GM21717 (cell line): Measurements from ENCODE around the gene WLS.

Source experiments
- ATAC-seq: cut with Tn5 transposase; IDR thresholded peaks from one replicate; pipeline ENCODE4 v1.9.1; 2021; ENCODE audit warnings: mild to moderate bottlenecking, moderate library complexity; ENCODE audit not compliant: unreplicated experiment

The WLS gene

GRCh38 chr1:68142036-68142435, 90.3 kb downstream of the WLS start:
- no peak for ATAC-seq

DNA sequence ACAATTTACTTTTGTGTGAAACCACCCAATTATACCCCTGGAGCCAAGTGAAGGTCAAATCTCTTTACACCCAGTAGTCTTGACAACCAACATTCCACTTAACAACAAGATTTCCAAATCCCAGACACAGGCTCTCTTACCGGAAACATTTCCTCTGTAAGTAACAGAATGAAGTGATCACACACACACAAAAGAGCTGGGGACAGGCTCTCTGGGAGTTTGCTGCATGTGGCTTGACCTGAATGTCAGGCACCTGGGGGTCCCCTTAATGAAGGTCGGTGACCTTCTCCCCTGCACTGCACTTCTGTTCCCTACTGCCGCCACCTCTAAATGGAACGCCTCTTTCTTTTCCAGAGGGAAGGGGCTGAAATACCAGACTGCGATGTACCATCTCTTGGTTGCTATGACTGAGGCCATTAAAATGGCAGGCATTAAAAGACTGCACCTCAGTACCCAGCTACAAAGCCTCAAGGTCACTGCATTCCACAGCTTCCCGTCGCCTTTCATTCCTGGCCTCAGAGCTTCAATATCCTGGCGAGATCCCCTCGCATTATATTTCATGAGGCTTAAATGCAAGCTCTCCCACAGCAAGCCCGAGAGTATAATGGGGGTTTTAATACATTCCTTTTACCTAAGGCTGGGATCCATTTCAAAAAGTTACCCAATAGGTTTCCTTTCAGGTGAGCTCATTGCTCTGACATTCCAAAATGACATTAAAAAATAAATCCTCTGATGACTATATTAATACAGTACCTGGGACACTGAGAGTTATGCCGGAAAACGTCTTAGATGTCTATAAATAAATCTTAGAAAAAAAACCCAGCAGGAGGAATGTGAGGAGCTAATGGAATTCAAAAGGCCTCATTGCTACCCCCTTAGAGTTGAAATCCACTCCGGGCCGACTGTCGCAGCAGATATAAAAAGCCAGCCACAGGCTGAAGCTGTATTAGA, 91.0 kb downstream of the WLS start:
- ATAC-seq = no peak

- ATAC-seq = no peak
These were observed 91.8 kb downstream of the WLS start for GRCh38 chr1:68140536-68140935.

- ATAC-seq = no peak
These were observed 96.1 kb downstream of the WLS start for GRCh38 chr1:68136187-68136586.

GRCh38 chr1:68132426-68133130, 99.7 kb downstream of the WLS start:
- ATAC-seq = no peak

DNA sequence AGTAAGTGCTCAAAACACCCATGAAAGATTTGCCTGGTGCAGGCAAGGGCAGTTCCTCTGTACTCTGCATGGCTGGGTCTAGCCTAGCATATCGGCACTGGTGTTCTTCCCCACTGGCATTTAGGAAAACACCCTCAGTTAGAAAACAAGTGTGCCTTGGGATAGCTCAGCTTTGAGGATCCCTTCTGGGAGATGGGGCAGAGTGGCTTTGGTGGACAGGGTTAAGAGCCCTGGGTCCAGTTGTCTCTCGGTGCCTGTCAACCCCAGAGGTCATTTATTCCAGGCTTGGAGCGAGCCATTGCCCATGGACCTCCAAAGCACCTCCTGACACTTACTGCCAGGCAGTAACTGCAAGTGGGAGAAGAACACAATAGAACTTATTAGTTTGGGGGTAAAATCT, 101.1 kb downstream of the WLS start:
- ATAC-seq = no peak

DNA sequence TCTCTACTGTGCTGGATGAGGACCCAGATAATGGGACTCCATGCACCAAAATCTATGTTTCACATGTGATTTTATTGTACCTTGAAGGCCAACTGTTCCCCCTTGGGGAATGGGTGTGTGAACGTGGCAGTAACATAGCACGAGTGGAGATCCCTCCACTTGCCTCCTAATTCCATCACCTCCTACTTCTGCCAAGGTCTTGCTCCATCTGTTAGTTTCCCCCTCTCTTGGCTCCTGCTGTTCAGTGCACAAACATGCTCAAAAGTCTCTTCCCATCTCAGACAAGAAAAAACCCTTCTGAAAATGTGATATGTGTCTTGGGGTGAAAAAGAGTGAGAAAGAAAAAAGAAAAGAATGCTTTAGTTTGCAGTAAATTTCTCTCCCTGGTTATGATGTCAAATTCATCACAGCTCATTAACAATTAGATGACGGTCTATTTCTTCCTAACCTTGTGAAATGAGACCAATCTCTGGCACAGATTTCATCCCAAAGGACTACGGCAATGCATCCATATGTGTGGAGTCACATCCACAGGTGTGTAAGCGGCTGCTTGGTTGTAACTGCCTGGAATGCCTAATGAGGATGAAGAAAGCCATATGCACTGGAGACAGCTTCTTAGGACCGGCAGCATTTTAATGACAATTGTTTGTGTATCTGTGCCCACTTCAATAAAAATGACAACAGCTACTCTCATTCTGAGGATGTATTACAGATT, 102.6 kb downstream of the WLS start:
- no peak for ATAC-seq

DNA sequence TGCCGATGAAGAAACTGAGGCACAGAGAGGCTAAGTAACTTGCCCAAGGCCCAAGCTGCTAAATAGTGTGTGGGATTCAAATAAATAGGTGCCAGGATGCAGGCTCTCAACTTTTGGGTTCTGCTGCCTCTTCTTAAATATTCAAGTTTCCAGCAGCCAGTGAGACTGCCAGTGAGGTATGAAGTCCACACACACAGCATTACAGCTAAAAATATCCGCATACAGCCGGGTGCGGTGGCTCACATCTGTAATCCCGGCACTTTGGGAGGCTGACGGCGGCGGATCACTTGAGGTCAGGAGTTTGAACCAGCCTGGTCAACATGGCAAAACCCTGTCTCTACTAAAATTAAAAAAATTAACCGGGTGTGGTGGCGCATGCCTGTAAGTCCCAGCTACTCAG, 103.5 kb downstream of the WLS start:
- ATAC-seq = no peak

- no peak for ATAC-seq
These were observed 104.2 kb downstream of the WLS start for GRCh38 chr1:68128157-68128556.

DNA sequence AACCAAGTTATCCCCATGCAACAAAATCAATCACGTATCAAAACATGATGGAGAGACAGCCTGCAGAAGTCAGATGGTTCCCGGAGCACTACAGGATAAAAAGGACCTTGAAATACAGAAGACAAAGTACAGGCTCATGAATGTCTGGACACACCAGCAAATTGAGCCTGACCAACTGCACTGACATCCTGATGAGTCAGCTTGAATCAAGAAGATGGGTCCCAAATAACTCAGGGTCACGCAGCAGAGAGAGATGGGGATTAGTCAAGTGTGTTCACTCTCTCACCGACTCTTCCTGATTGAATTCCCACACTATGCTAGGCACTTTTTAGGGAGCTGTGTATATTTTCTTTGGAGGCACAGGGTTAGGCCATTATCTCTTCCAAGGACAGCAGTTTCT, 110.8 kb downstream of the WLS start:
- no peak for ATAC-seq

DNA sequence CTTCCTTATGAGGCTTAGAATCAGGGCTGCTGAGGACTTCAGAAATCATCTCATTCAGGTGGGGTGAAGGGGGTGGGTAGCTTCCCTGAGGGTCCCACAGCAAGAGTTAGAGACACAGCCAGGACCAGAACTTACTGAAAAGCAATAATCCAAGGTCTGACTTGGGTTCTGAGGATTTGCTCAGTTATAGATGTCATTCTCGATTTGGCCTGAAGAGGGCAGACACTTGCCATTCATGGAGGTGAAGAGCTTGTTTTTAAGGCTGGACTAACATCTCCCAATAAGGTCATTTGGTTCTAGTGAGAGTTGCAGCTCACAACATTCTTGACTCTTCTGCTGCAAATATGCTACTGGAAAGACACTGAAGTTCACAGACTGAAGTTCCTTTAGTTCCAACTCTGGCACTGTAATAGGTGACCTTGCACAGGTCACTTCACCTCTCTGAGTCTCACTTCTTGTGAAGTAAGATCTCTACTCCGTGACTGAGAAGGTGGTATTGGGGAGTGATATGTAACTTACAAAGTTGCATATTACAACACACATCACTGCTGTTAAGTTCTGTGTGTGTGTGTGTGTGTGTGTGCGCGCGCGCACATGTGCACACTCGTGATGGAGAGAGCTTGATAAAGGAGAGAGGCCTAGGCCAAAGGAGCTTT, 112.1 kb downstream of the WLS start:
- peak; percentile 77 for ATAC-seq

- no peak for ATAC-seq
These were observed 112.9 kb downstream of the WLS start for GRCh38 chr1:68119445-68119844.

- no peak for ATAC-seq
These were observed 114.9 kb downstream of the WLS start for GRCh38 chr1:68117416-68117815.

DNA sequence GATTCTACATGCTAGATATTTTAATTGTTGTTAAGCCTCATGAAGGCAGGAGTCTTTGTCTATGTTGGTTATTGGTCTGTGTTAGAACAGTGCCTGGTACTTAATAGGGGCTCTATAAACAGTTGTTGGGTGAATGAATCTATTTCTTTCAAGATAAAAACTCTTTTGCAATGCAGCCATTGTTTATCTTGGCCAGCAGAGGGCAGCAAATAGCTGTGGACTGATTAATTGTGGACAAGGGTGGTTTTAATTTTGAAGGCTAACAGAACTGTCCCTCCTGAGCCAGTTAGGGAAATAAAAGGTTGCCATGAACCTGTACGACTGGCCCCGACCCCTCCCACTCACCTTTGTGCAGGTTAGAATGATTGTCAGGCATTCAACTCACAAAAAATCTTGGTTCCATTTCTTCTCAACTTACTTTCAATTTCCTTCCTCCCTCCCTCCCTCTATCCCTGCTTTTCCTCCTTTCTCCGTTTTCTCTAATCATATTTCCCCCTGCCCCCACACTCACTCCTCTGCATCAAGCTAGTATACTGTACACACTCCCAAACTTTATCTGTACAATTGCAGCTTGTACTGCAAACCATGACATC, 115.6 kb downstream of the WLS start:
- no peak for ATAC-seq

DNA sequence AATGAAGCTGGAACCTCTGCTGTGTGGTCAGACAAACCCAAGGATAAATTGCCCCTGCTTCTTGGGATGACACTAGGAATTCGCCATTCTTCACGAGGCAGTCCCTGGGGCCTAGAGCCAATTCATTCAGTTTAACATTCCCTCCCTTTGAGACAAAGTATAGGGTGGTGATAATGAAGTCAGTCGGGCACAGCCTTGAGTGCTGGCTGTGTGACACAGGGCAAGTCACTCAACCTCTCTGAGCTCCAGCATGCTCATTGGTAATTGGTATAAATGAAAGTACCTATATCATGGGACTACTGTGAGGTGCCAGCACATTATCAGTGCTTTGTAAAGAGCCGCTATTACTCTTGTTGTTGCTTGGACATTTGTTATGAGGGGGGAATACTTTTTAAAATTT, 117.0 kb downstream of the WLS start:
- no peak for ATAC-seq

- ATAC-seq = no peak
These were observed 118.4 kb downstream of the WLS start for GRCh38 chr1:68113966-68114365.

GRCh38 chr1:68112835-68113243, 119.5 kb downstream of the WLS start:
- no peak for ATAC-seq

DNA sequence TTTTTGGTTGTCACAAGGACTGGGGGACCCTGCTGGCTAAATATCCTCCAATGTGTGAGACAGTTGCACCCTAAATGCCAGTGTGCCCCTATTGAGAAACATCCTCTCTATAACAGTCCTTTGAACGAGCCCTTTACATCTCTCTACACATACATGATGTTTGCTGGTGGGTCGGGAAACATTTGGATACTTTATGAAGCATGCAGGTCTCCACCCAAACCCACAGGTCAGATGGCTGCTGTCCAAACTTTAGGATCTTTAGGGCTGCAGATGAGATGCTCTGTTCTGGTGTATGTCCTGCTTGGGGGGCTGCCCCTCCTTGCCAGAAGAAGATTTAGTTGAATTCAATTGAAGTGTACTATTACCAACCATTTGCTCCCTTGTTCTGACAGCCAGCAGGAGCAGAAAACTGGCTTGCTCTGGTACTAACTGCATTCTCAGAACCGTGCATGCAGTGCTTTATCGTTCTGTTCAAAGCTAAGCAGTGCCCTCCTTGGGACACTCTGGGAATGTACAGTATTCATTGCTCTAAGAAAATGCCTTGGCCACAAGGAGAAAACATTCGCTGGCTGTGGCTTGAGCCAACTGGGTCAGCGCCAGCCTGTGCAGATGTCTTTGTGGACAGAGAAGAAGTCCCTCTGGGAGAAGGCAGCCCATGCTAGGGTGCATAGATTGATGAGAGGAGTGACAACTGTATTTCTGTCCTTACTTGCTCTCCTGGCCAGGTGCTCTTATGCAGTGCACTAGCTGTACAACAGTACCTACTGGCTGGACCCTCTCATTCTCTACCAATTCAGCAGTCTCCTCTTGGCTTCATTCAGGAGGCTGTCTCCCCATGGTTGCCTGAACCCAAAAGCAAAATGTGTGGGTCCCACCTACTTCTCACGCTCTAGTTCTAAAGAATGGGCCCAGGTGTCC, 120.5 kb downstream of the WLS start:
- ATAC-seq = no peak

- no peak for ATAC-seq
These were observed 124.6 kb downstream of the WLS start for GRCh38 chr1:68107771-68108170.
